PFSK-1 (cell line): ENCODE measurements around the gene TSNAXIP1.

Source experiments
- FOXP2 ChIP-seq: optimal IDR thresholded peaks from 2 replicates; pipeline ENCODE3; 2011; ENCODE audit warnings: borderline replicate concordance, control low read depth, inconsistent platforms; ENCODE audit not compliant: insufficient read depth; ENCODE audit errors: extremely low read length, extremely low read depth
- POLR2AphosphoS5 ChIP-seq: IDR thresholded peaks from 2 replicates; pipeline ENCODE4 v1.6.1; 2012; ENCODE audit warnings: low read depth, mild to moderate bottlenecking, control low read depth, low read length, moderate library complexity
- REST ChIP-seq, 2 experiments: IDR thresholded peaks; 2 replicates each; pipeline versions ENCODE4 v1.6.1 to v1.8.0; 2011 to 2012; ENCODE audit warnings: low read depth in 2 of 2, low read length in 2 of 2, control low read depth in 1 of 2, inconsistent platforms in 1 of 2, mild to moderate bottlenecking in 1 of 2, moderate library complexity in 1 of 2; ENCODE audit not compliant: insufficient read depth in 1 of 2
- SIN3A ChIP-seq: IDR thresholded peaks from 2 replicates; pipeline ENCODE4 v1.6.1; 2012; ENCODE audit warnings: mild to moderate bottlenecking, low read length, moderate library complexity, borderline replicate concordance; ENCODE audit not compliant: insufficient read depth
- TAF1 ChIP-seq: IDR thresholded peaks from 2 replicates; pipeline ENCODE4 v1.6.1; 2012; ENCODE audit warnings: low read length, control low read depth, borderline replicate concordance; ENCODE audit not compliant: insufficient read depth

TSNAXIP1 gene

GRCh38 chr16:67853670-67854069 lies 47.0 kb downstream of the TSNAXIP1 start:
- TF ChIP-seq REST (IDR thresholded peaks at IDR 0.05; ENCODE audit: insufficient read depth in 1 of 2, low read depth in 2 of 2, low read length in 2 of 2) (no peak), POLR2AphosphoS5 (no peak), FOXP2 (no peak), SIN3A (no peak), TAF1 (no peak)

- TF ChIP-seq POLR2AphosphoS5 (no peak), SIN3A (no peak), REST (IDR thresholded peaks at IDR 0.05; ENCODE audit: insufficient read depth in 1 of 2, low read depth in 2 of 2, low read length in 2 of 2) (no peak), TAF1 (no peak), FOXP2 (no peak)
Observed at GRCh38 chr16:67855789-67856188, 49.1 kb downstream of the TSNAXIP1 start.

- no peak for TF ChIP-seq POLR2AphosphoS5
- TF ChIP-seq FOXP2, result no peak
- no peak for TF ChIP-seq TAF1
- no peak for TF ChIP-seq REST (IDR thresholded peaks at IDR 0.05; ENCODE audit: insufficient read depth in 1 of 2, low read depth in 2 of 2, low read length in 2 of 2)
- no peak for TF ChIP-seq SIN3A
Observed at GRCh38 chr16:67856927-67857546, 50.3 kb downstream of the TSNAXIP1 start.

- TF ChIP-seq POLR2AphosphoS5 (no peak), REST (IDR thresholded peaks at IDR 0.05; ENCODE audit: insufficient read depth in 1 of 2, low read depth in 2 of 2, low read length in 2 of 2) (no peak), SIN3A (no peak), FOXP2 (no peak), TAF1 (no peak)
Observed at GRCh38 chr16:67857547-67858233, 51.0 kb downstream of the TSNAXIP1 start.
